LNCaP clone FGC (cell line): ENCODE measurements around the gene PLXNB3.

Experiments
- DNase-seq: peaks from one replicate; pipeline ENCODE4 v3.0.0-alpha.2; 2011; ENCODE audit warnings: low read depth
- H3K4me3 ChIP-seq: 2 replicates; pipeline ENCODE4 v1.5.1; 2011; ENCODE audit warnings: mild to moderate bottlenecking, low read depth, low read length, control low read depth
- CTCF ChIP-seq: IDR thresholded peaks from 2 replicates; pipeline ENCODE4 v1.5.1; 2012; ENCODE audit warnings: mild to moderate bottlenecking; ENCODE audit not compliant: control insufficient read depth, insufficient read depth; ENCODE audit errors: extremely low read depth

Gene PLXNB3

GRCh38 chrX:153805436-153805835, 41.4 kb downstream of the PLXNB3 start:
- DNase-seq, result no peak
- no peak for TF ChIP-seq CTCF
- H3K4me3 ChIP-seq, result no peak overlapping the region

- no peak for TF ChIP-seq CTCF
- no peak for DNase-seq
- H3K4me3 ChIP-seq, result no peak overlapping the region
Measured at GRCh38 chrX:153806999-153807575, 43.0 kb downstream of the PLXNB3 start.

GRCh38 chrX:153807976-153808375, 43.9 kb downstream of the PLXNB3 start:
- no peak overlapping the region for H3K4me3 ChIP-seq
- no peak for TF ChIP-seq CTCF
- DNase-seq, result no peak

- no peak for TF ChIP-seq CTCF
- H3K4me3 ChIP-seq, result no peak overlapping the region
- DNase-seq, result no peak
Measured at GRCh38 chrX:153812220-153812619, 48.2 kb downstream of the PLXNB3 start.

- no peak overlapping the region for H3K4me3 ChIP-seq
- TF ChIP-seq CTCF, result no peak
- DNase-seq, result no peak
Measured at GRCh38 chrX:153813161-153813560, 49.1 kb downstream of the PLXNB3 start.

GRCh38 chrX:153814591-153815315, 50.7 kb downstream of the PLXNB3 start:
- TF ChIP-seq CTCF, result no peak
- no peak overlapping the region for H3K4me3 ChIP-seq
- no peak for DNase-seq
